Prostate gland (tissue), 2 donors: Measurements from ENCODE around the gene CR2.

Experiments used
- CTCF ChIP-seq, 4 experiments: fragments of 200-600 bp in 2 of 4; fragments of 450-650 bp in 2 of 4; sonication (generic) in 2 of 4; IDR thresholded peaks; 1 replicate in 3 of 4; 2 replicates in 1 of 4; pipeline ENCODE4 v1.5.1; 2016 to 2019; ENCODE audit warnings: antibody characterized with exemption in 4 of 4, mild to moderate bottlenecking in 2 of 4, moderate library complexity in 2 of 4
- POLR2AphosphoS5 ChIP-seq: sonication (generic); formaldehyde crosslinking; IDR thresholded peaks from one replicate; pipeline ENCODE4 v1.6.1; 2017; ENCODE audit warnings: antibody characterized with exemption

GRCh38 chr1:207487636-207488035 lies 33.5 kb downstream of the CR2 start:
- TF ChIP-seq POLR2AphosphoS5 (no peak), CTCF (IDR thresholded peaks at IDR 0.05) (no peak)
